Globus pallidus (tissue), 1 donor: Measurements from ENCODE around the gene FGF14.
"Not testable (repeated sequence)": the region's sequence is repeated elsewhere in the genome, so short reads cannot be mapped to it uniquely, and the experiment has no call there.

ENCODE experiments used
- DNase-seq: peaks from one replicate; pipeline ENCODE4 v3.0.0-alpha.2; 2015; ENCODE audit warnings: low spot score

FGF14 gene

DNA sequence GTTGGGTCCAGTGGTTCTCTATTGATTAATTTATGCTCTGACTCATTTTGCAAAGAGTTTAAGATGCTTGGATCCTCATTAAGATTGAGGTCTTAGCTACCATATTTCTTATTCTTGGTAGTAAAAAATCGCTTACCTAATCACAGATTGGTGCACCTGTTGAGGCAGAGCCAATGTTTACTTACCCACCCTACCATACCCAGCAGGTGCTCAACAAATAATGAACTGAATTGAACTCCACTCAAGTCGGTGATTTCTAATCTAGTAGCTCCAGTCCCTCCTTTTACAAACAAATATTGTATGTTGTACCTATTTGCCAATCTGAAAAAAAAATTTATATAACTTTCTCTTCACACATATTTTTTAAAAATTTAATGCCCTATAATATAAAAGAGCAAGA is 361.0 kb downstream of the FGF14 start:
- no peak for DNase-seq

DNA sequence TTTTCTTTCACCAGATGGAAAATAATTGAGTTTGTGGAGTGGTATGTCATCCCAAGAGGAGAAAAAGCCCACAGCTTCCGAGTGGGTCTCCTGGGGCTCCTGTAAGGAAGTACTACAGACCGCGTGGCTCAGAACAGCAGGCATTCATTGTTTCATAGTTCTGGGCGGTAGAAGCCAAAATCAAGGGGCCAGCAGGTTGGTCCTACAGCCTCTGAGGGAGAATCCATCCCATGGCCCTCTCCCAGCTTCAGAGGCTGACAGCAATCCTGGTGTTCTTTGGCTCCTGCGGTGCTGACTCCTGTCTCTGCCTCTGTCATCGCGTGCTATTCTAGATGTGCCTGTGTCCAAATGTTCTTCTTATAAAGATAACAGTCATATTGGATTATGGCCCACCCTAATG is 362.6 kb downstream of the FGF14 start:
- no peak for DNase-seq

DNA sequence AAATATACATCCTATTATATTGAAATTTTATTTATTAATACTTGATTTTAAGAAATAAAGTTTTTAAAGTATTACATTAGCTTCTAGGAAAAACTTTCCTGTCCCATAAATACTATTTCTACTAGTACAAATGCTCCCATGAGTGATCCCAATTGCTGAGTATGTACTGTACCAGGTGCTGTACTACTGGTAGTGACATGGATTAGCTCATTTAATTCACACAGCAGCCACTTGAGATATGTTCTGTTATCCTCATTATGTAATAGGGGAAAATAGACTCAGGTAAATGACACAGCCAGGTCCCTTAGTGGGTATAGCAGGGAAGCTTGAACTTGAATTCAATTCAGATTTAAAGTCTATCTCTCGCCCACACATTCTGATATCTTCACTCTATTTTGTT is 363.1 kb downstream of the FGF14 start:
- no peak for DNase-seq

DNA sequence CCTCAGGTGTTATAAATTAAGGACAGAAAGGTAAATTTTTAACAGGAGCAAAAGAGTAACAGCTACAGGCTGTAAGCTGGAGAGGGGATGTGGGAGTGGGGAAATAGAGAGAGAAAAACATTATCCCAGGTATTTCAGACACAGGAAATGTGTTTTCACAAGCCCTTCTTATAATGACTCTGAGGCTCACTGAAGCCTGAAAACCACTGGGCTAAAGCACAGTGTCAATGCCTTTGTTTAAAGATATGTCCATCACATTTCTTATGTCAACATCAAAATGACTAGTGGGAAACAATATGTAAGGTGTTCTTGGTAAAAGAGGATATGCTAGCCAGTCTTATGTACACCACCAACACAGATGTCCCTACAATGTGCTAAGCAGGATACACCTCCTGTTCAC is 365.9 kb downstream of the FGF14 start:
- no peak for DNase-seq

DNA sequence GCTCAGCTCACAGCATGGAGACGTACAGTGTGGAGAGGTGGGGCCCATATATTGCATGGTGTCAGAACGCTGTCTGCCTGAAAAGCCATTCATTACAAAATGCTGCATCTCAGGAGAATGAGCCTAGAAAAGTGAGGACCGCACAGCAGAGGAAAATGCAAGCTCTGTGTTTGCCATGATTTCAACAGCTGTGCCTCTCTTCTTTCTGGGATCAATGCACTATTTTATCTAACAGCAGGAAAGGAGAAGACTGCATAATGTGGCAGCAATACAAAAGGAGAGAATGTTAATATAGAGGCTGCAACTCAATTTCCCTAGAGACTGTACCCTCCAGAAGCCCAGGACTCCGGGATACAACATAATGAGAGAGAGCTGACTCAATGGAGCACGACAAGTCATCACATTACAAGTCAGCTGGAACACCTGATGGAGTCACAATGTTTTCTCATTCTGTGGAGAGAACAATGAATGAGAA is 368.0 kb downstream of the FGF14 start:
- DNase-seq = no peak

DNA sequence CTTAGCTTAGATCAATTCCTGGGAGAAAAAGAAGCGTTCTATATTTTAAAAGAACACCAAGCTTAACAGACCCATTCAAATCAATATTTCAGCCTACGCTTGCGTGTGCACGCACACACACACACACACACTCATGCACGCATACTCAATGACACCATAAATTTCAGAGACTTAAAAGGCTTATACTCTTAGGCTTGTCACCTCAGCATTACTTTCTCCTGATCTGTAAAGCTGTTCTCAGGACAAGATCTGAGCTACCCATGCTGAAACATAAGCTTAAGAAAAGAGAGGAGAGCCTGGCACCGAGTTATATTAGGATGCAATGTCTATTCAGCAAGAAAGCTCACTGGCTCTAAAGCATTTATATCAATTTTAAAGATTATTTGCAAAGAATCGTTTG is 368.5 kb downstream of the FGF14 start:
- DNase-seq = no peak

DNA sequence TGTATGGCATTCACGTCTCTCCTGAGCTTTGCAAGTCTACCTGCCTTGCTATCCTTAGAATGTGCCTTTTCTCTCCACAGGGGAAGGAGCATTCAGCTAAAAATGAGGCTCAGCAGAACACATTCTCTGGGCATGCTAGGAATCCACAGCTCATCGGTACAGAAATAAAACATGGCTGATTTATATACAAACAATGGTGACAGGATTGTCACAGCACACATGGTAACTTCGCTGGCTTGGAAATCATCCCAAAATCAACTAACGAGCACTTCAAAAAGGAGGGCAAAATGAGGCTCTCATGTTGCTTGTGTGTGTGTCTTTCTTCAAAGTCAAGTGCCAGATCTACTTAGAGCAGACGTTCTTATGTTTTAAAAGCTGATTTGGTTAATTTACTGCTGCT is 373.0 kb downstream of the FGF14 start:
- no peak for DNase-seq

DNA sequence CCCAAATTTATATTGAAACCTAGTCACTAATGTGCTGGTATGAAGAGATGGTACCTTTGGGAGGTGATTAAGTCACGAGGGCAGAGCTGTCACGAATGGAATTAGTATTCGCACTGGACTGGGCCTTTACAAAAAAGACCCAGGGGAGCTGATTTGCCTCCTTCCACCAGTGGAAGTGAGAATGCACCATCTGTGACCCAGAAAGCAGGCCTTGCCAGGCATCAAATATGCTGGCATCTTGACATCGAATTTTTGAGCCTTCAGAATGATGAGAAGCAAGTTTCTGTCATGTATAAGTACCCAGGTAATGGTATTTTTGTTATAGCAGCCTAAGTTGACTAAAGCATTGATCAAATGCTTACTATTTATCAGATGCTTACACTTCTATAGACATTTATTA is 373.6 kb downstream of the FGF14 start:
- no peak for DNase-seq

DNA sequence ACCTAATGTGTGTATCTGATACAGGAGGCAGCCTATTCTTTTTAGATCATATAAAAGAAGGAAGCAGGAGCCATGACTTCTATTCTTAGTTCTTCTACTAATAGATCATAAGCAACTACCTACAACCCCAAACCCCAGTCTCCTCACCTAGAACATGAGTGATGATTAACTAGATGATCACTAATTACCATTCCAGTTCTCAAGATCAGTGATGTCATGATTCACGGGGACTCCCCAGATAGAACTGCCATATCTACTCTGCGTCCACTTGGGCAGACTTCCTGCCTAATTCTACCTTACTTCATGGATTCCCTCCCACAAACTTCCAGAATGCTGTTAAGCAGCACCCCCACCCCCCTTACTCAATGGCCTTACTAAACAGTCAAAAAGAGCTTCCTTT is 380.1 kb downstream of the FGF14 start:
- DNase-seq = no peak

DNA sequence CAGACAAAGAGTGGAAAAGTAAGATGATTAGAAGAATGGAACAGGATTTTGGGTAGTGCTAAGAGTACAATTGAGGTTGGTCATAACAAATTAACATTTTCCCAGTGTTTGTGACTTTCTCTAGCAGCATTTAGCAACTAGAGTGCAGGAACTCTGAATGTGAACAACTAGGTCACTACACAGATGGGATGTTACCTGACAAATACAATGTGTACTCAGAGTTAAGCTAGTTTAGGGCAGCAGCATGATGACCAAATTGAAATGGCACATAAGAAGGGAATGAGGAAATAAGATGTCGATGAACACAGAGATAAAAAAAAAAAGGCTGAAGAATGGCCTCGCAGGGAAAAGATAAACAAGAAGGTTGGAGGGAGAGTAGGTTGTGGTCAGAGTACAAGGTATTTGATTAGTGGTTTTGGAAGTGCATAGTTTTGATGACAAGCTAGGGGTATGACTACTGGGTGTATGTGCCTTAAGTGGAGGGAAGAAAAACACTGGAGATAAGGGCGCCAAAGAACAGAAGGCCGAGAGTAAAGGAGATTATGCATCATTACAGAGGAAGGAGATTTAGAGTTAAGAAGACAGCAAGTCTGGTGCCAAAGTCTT is 381.1 kb downstream of the FGF14 start:
- DNase-seq = no peak

DNA sequence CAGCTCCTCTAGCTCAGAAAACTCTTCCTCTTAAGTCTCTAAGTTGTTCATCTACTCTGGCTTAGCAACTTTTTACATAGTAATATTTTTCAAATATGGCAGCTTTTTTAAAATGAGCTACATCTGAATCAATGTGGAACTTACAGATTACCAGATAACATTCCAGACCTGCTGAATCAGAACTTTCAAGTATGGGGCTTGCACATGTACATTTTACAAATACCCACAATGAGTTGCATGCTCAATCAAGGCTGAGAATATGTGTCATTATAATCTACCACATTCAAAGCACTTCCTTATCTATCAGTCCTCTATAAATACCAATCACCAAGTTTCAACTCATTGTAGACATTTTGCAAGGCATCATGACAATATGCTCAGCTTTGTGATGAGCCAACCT is 383.1 kb downstream of the FGF14 start:
- DNase-seq = no peak

DNA sequence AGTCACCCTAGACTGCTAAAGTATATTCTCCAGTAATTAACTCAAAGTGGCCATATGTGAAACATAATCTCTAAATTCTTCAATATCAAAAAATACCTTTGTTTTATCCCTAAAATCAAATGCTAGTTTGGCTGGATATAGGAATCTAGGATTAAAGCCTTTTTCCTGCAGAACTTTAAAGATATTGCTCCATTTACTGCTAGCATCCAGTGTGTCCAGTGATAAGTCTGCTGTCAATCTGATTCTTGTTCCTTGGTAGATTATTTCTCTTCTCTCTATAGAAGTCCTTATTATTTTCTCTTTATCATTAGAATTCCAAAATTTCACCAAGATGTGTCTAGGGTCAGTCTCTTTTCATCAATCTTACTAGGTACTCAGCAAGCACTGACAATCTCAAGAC is 384.6 kb downstream of the FGF14 start:
- no peak for DNase-seq

DNA sequence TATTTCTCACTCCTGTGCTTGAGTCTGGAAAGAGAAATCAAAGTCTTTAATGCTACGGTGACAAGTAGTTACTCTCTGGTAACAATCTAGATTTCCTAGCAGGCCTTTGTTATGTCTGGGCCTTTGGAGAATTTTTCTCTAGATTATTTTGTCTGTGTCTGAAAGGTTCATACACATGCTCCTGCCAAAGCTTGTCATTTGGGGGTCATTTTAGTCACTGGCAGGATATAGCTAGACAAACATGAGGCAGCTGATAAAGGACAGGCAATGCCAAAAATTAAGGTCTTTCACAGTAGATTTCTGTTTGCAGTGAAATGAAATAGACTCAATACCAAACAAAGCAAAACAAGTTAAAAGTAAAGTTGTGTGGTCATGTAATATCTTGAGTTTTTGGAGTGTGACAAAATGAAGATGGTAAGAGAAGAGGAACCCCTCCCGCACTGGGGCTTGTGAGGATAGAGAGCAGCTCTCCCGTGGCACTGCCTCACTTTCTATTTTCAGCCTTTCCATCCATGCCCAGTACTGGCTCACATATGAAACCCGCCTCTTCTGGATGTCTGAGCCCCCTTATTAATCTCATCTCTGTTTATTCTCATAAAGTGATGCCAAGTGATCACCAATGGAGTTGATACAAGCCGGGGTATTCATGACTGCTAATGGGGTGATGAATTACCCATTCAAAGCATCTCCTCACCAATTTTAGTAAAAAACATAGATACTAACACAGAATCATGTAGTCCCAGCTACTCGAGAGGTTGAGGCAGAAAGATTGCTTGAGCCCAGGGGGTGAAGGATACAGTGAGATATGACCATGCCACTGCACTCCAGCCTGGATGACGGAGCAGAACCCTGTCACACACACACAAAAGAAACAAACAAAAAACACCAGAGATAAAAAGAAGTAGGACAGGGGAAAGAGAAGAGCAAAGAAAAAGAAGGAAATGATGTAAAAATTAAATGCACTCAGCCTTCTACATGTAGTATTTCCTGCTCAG is 389.3 kb downstream of the FGF14 start:
- DNase-seq = no peak

DNA sequence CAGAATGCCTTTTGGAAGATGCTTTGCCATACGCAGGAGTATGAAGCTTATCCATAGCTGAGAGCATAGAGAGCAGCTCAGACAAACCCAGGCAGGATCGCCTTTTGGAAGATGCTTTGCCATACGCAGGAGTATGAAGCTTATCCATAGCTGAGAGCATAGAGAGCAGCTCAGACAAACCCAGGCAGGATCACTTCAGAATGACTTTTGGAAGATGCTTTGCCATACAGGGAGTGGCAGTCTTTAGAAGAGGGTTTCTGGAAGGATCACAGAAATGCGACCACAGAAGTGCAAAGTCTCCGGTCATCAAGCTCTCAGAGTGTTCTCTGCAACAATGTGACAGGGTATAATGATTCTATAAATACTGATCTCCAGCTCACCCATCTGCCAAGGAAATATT is 390.4 kb downstream of the FGF14 start:
- not testable (repeated sequence) for DNase-seq

DNA sequence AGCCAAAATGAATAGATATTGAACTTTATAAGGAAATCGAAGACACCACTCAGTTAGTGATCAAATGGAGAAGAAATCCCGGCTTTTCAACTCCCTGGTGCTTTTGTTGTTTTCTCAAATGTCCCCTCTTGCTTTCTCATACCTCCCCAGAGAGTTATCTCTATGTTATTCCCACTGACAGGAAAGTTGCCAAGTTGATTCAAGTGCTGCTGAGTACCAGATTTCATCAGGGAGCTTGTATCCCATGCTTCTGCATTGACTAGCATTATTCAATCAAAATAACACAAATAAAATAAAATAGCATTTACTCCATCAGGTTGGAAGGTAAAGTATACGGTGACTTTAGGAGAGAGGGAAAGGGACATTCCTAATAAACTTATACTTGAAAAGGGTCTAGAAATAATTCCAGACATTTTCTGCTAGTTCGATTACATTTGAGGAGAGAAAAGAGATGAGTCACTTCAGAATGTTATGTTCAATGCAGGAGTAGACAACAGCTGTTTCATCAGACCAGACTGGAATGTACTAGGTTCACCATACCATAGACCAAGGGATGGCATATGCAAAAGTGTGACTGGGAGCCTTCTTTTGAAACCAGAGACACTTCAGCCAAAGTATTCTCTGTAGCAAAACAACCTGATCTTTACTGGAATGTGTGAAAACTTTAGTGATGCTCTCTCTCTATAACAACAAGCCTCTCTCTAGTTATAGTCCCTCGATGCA is 397.8 kb downstream of the FGF14 start:
- no peak for DNase-seq

DNA sequence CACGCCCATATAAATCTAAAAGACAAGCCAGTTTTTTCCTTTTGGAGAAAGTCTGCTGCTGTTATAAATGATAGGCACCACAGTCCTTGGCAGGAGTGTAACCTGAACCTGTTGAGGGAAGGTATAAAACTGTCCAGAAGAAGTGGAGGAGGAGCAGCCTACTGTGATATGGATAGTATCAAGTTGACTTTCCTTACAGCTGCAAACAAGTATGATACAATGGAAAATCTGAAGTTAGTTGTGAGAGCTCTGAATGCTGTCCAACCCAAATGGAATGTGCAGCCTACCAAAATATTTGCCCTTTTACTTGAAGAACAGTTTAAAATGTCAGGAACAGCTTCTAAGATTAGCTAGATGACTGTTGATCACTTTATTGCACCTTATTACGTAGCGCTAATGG is 399.6 kb downstream of the FGF14 start:
- DNase-seq = no peak

DNA sequence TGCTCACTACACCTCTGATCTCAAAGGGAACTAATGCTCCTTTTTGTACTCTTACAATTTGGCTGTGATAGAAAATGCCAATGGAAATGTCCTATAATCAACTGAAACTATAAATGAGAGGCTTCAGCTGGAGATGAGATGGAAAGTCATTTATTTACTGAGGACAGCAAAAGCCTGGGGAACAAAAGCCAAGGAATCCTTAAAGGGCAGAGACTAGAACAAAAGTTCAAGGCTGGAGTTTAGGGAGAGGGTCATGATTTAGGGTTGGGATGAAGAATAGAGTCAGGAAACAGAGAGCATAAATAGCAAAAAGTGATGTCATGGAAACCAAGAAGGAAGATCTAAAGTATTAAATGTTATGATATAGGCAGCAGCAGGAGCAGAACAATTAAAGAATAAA is 401.1 kb downstream of the FGF14 start:
- no peak for DNase-seq

DNA sequence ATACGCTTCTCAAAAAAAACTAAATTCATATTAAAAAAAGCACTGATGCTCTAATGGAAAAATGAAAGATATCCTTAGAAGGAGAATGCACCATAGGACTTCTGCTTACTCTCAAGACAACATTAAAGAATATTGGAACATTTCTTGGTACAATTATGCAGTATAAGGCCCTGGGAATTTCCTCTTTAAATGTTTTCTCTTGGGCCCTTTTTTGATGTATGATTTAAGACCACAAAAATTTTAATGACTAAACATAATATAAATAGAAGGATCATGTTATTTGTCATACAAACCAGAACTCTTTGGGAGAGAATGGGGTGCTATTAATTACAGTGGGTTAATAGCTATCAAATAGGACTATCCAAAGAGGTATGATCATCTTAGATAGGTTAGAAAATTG is 403.7 kb downstream of the FGF14 start:
- no peak for DNase-seq

DNA sequence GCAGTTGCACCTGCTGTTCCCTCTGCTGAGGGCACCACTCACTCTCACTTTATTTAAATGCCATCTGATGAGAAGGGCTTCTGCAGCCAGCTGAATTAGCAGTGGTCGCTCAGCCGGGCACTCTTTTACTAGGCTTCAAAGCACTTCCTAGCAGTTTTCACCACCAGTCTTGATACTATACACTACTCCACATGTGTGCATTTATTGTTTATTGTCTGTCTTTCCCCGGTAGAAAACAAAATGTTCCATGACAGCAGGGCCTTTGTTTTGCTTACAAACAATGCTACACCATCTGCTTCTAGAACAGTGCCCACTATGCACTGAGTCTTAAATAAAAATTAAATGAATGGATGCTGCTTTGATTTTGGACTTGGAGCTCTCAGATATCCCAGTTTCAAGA is 404.9 kb downstream of the FGF14 start:
- peak; percentile 47 for DNase-seq

DNA sequence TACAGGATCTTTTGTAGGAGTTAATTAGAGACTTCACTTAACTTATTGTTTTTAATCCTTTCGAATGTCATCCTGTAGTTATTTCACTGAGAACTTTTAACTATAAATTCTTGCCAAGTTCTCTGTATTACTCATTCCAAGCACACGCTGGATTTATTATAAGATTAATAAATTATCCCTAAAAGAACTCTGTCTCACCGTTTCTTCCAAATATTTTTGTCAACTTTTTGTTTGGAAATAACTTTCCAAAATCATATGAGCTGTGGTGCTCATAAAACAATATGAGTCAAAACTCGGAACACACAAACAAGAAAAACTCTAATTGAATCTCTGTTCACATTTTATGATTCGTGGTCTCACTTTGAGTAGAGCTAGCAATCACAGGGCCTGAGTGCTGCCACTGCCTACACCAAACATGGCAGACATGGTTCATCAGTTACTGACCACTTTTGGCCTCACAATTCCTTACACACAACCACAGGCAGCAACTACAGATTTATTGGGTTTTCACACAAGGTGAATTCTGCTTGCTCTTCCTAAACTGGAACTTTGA is 412.0 kb downstream of the FGF14 start:
- DNase-seq = no peak

DNA sequence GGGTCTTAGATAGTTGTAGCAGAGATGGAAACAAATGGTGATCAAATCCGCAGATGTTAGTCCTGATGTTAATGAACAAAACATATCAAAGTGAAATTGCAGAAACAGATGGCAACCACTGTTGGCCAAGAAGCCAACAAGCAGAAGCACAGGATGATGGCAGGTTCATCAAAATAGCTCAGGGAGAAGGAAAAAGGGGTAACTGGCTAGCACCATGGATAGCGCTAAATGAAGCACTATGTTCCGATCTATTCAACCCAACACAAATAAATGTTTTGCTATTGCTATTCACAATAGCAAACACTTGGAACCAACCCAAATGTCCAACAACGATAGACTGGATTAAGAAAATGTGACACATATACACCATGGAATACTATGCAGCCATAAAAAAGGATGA is 413.7 kb downstream of the FGF14 start:
- DNase-seq = no peak

DNA sequence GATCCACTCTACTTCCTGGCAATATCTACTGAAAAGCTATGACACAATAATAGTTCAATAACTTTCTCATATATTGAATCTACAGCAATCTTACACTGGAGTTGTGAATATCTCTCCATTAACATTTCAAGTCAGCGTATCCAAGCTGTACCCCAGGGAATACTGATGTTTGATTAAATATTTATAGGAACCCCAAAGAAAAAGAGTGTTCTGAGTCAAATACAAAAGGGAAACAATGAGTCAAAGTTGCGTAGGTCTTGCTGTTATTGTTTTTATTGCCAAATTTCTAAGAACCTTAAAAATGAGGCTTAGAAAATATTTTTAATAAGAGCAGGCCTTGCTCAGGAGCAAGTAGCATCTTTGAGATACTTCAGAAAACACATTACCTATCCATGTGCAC is 415.5 kb downstream of the FGF14 start:
- DNase-seq = no peak

DNA sequence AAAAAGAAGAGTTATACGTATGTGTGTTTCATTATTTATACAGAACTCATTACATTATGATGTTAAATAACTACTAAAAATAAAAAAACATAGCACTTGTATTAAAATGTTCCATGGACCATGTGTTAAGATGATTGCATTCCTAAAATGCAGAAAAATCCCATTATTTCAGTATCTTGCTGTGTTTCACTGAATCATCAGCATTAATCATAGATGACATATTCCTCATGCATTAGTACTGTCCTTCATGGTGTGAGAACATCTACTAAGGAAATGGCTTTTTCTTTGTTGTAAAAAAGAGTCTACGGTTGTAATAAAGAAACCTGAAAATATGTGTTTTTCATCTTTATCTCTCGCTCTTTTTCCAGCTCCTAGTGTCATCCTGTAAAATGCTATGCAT is 416.5 kb downstream of the FGF14 start:
- DNase-seq = no peak
